Activated CD4-positive, alpha-beta T cell treated with anti-CD3 and anti-CD28 coated beads, Interleukin-2, Interleukin-6, amounts not matched to agents 100 ng/mL and 50 ng/mL, durations not matched to agents 16 hours and 8 hours (primary cell): ENCODE measurements around the gene SERPINA1.
"Not testable (repeated sequence)": the region's sequence is repeated elsewhere in the genome, so short reads cannot be mapped to it uniquely, and the experiment has no call there.

Experiments used
- DNase-seq: peaks from one replicate; pipeline ENCODE4 v3.0.0-alpha.2; 2020

Gene SERPINA1

GRCh38 chr14:94382716-94383596, 5.4 kb downstream of the SERPINA1 start:
- no peak for DNase-seq

- DNase-seq, result no peak
Measured at GRCh38 chr14:94382099-94382715, 6.2 kb downstream of the SERPINA1 start.

- no peak for DNase-seq
Measured at GRCh38 chr14:94381149-94382030, 7.0 kb downstream of the SERPINA1 start.

- DNase-seq, result no peak
Measured at GRCh38 chr14:94380225-94381148, 7.9 kb downstream of the SERPINA1 start.

GRCh38 chr14:94379291-94380224, 8.8 kb downstream of the SERPINA1 start:
- DNase-seq, result no peak

GRCh38 chr14:94378527-94379290, 9.7 kb downstream of the SERPINA1 start:
- DNase-seq, result no peak

GRCh38 chr14:94377866-94378470, 10.4 kb downstream of the SERPINA1 start:
- no peak for DNase-seq

GRCh38 chr14:94376976-94377865, 11.2 kb downstream of the SERPINA1 start:
- DNase-seq, result no peak

GRCh38 chr14:94376108-94376975, 12.1 kb downstream of the SERPINA1 start:
- DNase-seq, result no peak

GRCh38 chr14:94375552-94376107, 12.8 kb downstream of the SERPINA1 start:
- DNase-seq, result no peak

- DNase-seq, result no peak
Measured at GRCh38 chr14:94374749-94375260, 13.6 kb downstream of the SERPINA1 start.

GRCh38 chr14:94374116-94374515, 14.3 kb downstream of the SERPINA1 start:
- no peak for DNase-seq

GRCh38 chr14:94373708-94374107, 14.7 kb downstream of the SERPINA1 start:
- DNase-seq, result no peak

- DNase-seq, result no peak
Measured at GRCh38 chr14:94372021-94372605, 16.3 kb downstream of the SERPINA1 start.

GRCh38 chr14:94370524-94370910, 17.9 kb downstream of the SERPINA1 start:
- DNase-seq, result no peak

GRCh38 chr14:94369766-94370523, 18.5 kb downstream of the SERPINA1 start:
- not testable (repeated sequence) for DNase-seq
